Endothelial cell of umbilical vein (primary cell): ENCODE results near the gene IKZF1. TPM values are rescaled to one million over a fixed set of nuclear protein-coding genes. Genes with fewer than 3 reads are reported as not detected.

Source experiments
- BruUV-seq: library from RNA; stranded (reverse); fragments of 400-500 nt; replicated peaks from 2 replicates; lab custom pipeline; 2021; lab: Mats Ljungman, UMichigan
- CTCF ChIA-PET: fragments of 300-600, 350-600 bp; sonication (Branson Sonifier 250); formaldehyde crosslinking; loops from one replicate; lab custom pipeline; 2021; ENCODE audit warnings: antibody characterized with exemption, inconsistent platforms; lab: Charles Lee
- POLR2A ChIA-PET: fragments of 300-600, 350-600 bp; sonication (Branson Sonifier 250); formaldehyde crosslinking; loops from one replicate; lab custom pipeline; 2021; ENCODE audit warnings: antibody characterized with exemption, inconsistent platforms; lab: Charles Lee
- DNase-seq: peaks from one replicate; pipeline ENCODE4 v3.0.0-alpha.2; 2011; ENCODE audit warnings: low read depth, low spot score
- FAIRE-seq: peaks from 2 replicates; lab custom pipeline; 2011; peaks lifted over from hg19 to GRCh38; lab: Jason Lieb, UNC
- H2AFZ ChIP-seq: 2 replicates; pipeline ENCODE4 v1.6.0; 2012; ENCODE audit warnings: low read depth, low read length, control low read depth, inconsistent platforms
- H3K27ac ChIP-seq: 2 replicates; pipeline ENCODE4 v1.5.1; 2011; ENCODE audit warnings: low read depth, mild to moderate bottlenecking, control low read depth, low read length, moderate library complexity; ENCODE audit not compliant: insufficient read depth
- H3K27me3 ChIP-seq, 2 experiments: 2 replicates each; pipeline versions ENCODE4 v1.6.0 to v1.6.1; 2011; ENCODE audit warnings: low read length in 2 of 2, mixed read lengths in 1 of 2; ENCODE audit not compliant: control insufficient read depth in 2 of 2, insufficient read depth in 2 of 2
- H3K36me3 ChIP-seq, 2 experiments: 2 replicates in 1 of 2; 3 replicates in 1 of 2; pipeline ENCODE4 v1.5.1; 2011; ENCODE audit warnings: low read length in 2 of 2, mild to moderate bottlenecking in 1 of 2, moderate library complexity in 1 of 2; ENCODE audit not compliant: control insufficient read depth in 2 of 2, insufficient read depth in 2 of 2; ENCODE audit errors: extremely low read depth in 1 of 2
- H3K4me1 ChIP-seq: 3 replicates; pipeline ENCODE4 v1.5.1; 2011; ENCODE audit warnings: mild to moderate bottlenecking, low read length; ENCODE audit not compliant: control insufficient read depth, insufficient read depth; ENCODE audit errors: extremely low read depth
- H3K4me2 ChIP-seq: 2 replicates; pipeline ENCODE4 v1.6.1; 2011; ENCODE audit warnings: low read length, control low read depth, mixed read lengths; ENCODE audit not compliant: insufficient read depth
- H3K4me3 ChIP-seq, 3 experiments: fragments of 200-600 bp in 1 of 3; sonication (generic), shearing (Covaris generic) in 1 of 3; replicated peaks in 1 of 3; 2 replicates each; pipeline ENCODE4 v1.5.1; 2011 to 2016; ENCODE audit warnings: control low read depth in 3 of 3, low read length in 3 of 3, mild to moderate bottlenecking in 2 of 3, inconsistent platforms in 1 of 3, low read depth in 1 of 3, moderate library complexity in 1 of 3; ENCODE audit not compliant: insufficient read depth in 1 of 3
- H3K79me2 ChIP-seq: 2 replicates; pipeline ENCODE4 v1.6.0; 2012; ENCODE audit warnings: low read length, inconsistent platforms; ENCODE audit not compliant: control insufficient read depth, insufficient read depth
- H3K9ac ChIP-seq: replicated peaks from 2 replicates; pipeline ENCODE3; 2011; ENCODE audit warnings: low read length, control low read depth; ENCODE audit not compliant: insufficient read depth; ENCODE audit errors: extremely low read depth
- H3K9me1 ChIP-seq: replicated peaks from 3 replicates; pipeline ENCODE4 v1.6.0; 2011; ENCODE audit warnings: mild to moderate bottlenecking, low read length; ENCODE audit not compliant: control insufficient read depth, insufficient read depth; ENCODE audit errors: extremely low read depth
- H3K9me3 ChIP-seq: replicated peaks from 2 replicates; pipeline ENCODE4 v1.5.1; 2012; ENCODE audit warnings: low read length, inconsistent platforms; ENCODE audit not compliant: control insufficient read depth, insufficient read depth
- H4K20me1 ChIP-seq: replicated peaks from 2 replicates; pipeline ENCODE3; 2011; ENCODE audit warnings: mild to moderate bottlenecking, low read length; ENCODE audit not compliant: control insufficient read depth, insufficient read depth; ENCODE audit errors: extremely low read depth
- CTCF ChIP-seq, 2 donors: IDR thresholded peaks; 1 replicate in 1 of 2; 2 replicates in 1 of 2; pipeline ENCODE4 v1.5.1; 2011; ENCODE audit warnings: low read length in 2 of 2, mild to moderate bottlenecking in 2 of 2, moderate library complexity in 2 of 2, control low read depth in 1 of 2, inconsistent platforms in 1 of 2, low read depth in 1 of 2; ENCODE audit not compliant: insufficient read depth in 1 of 2; ENCODE audit errors: extremely low read depth in 1 of 2
- EZH2 ChIP-seq: IDR thresholded peaks from 2 replicates; pipeline ENCODE4 v1.6.1; 2012; ENCODE audit warnings: borderline replicate concordance, low read depth, mild to moderate bottlenecking, moderate library complexity, low read length, inconsistent platforms; ENCODE audit not compliant: severe bottlenecking
- FOS ChIP-seq: IDR thresholded peaks from 2 replicates; pipeline ENCODE4 v1.6.1; 2011; ENCODE audit warnings: mild to moderate bottlenecking, low read length, moderate library complexity, borderline replicate concordance; ENCODE audit not compliant: insufficient read depth
- GATA2 ChIP-seq: IDR thresholded peaks from 2 replicates; pipeline ENCODE4 v1.7.0; 2011; ENCODE audit warnings: low read depth, mild to moderate bottlenecking, moderate library complexity, mixed read lengths, low read length; ENCODE audit not compliant: insufficient read length, insufficient read depth
- JUN ChIP-seq: IDR thresholded peaks from 2 replicates; pipeline ENCODE4 v1.6.1; 2011; ENCODE audit warnings: borderline replicate concordance, low read depth; ENCODE audit not compliant: insufficient read length, insufficient read depth
- MAX ChIP-seq: IDR thresholded peaks from 2 replicates; pipeline ENCODE4 v1.6.1; 2011; ENCODE audit not compliant: insufficient read depth, insufficient read length
- MYC ChIP-seq: IDR thresholded peaks from one replicate; pipeline ENCODE4 v1.6.1; 2011; ENCODE audit warnings: mild to moderate bottlenecking, low read depth, low read length
- POLR2A ChIP-seq: IDR thresholded peaks from 2 replicates; pipeline ENCODE4 v1.6.1; 2012; ENCODE audit warnings: low read depth, mild to moderate bottlenecking, control low read depth, low read length
- POLR2AphosphoS5 ChIP-seq: IDR thresholded peaks from 2 replicates; pipeline ENCODE4 v1.6.1; 2012; ENCODE audit warnings: low read depth, mild to moderate bottlenecking, control low read depth, low read length, moderate library complexity; ENCODE audit not compliant: insufficient read depth
- dilution Hi-C: fragments of 300-500 bp; cut with MboI; formaldehyde crosslinking; loops from one replicate; pipeline ENCODE4 v1.15.0; 2019; ENCODE audit warnings: low sequenced_read_pairs; ENCODE audit not compliant: extremely low pct_ligation_motif_present
- intact Hi-C: fragments of 100-400 bp; cut with micrococcal nuclease; formaldehyde crosslinking; loops from one replicate; pipeline ENCODE4 v1.10.0; 2022
- polyA plus RNA-seq, 4 experiments: library from polyadenylated mRNA; depleted of rRNA in 3 of 4; stranded (reverse) in 3 of 4; unstranded in 1 of 4; fragments of >200 nt; gene quantifications; 2 replicates each; pipeline versions ENCODE4 v1.2.1 to v1.2.3, GENCODE V29; 2011 to 2012; ENCODE audit warnings: missing spikeins in 1 of 4
- total RNA-seq: library from RNA; stranded (reverse); gene quantifications from 2 replicates; pipeline ENCODE4 v1.2.3, GENCODE V29; 2021

Gene IKZF1
- total and polyA plus RNA-seq, 2 donors (not counting 3 experiments of a cell fraction or from before 2014, with no cell fraction given): 0.01 to 0.20 TPM

- no peaks in the 10 kb centered on the region for H3K36me3 ChIP-seq
- no peaks in the 10 kb centered on the region for H3K9me1 ChIP-seq
- dilution Hi-C loops (no loop called here), intact Hi-C loops (no loop called here)
- TF ChIP-seq POLR2A: no peak
- no peak for TF ChIP-seq CTCF (IDR thresholded peaks at IDR 0.05; ENCODE audit: extremely low read depth in 1 of 2, insufficient read depth in 1 of 2, low read depth in 1 of 2, low read length in 2 of 2)
- no peak for TF ChIP-seq POLR2AphosphoS5
- TF ChIP-seq JUN: no peak
- no peak for TF ChIP-seq MAX
- TF ChIP-seq MYC: no peak
- no peak for TF ChIP-seq GATA2
- TF ChIP-seq FOS: no peak
- no peak for TF ChIP-seq EZH2
- H3K27me3 ChIP-seq: peaks cover 2 to 3% of the 10 kb centered on the region in 2 experiments
- ChIA-PET CTCF (no interaction called here), POLR2A (no interaction called here)
- no peak overlapping the region for H3K27ac ChIP-seq
- no TSS peak for BruUV-seq
- H3K9ac ChIP-seq: no peak overlapping the region
- H3K4me2 ChIP-seq: no peak overlapping the region
- H3K9me3 ChIP-seq: no peaks in the 10 kb centered on the region
- no peak for DNase-seq
- H3K4me1 ChIP-seq: no peaks in the 10 kb centered on the region
- H3K4me3 ChIP-seq: no peak overlapping the region
- no peaks in the 10 kb centered on the region for H4K20me1 ChIP-seq
- H3K79me2 ChIP-seq: no peaks in the 10 kb centered on the region
- H2AFZ ChIP-seq: no peak overlapping the region
- no peak for FAIRE-seq
These were observed 35.5 kb downstream of the IKZF1 start for GRCh38 chr7:50339990-50340500.
